HUES6 (cell line): ENCODE results near the gene DNAJB11.

Experiments used
- H3K27ac ChIP-seq: 2 replicates; pipeline ENCODE4 v1.7.0; 2013; ENCODE audit warnings: low read depth, mild to moderate bottlenecking, low read length, inconsistent platforms
- H3K27me3 ChIP-seq: 2 replicates; pipeline ENCODE4 v1.6.1; 2013; ENCODE audit warnings: low read length; ENCODE audit not compliant: control insufficient read depth, insufficient read depth
- H3K36me3 ChIP-seq: 2 replicates; pipeline ENCODE4 v1.6.1; 2013; ENCODE audit warnings: low read length; ENCODE audit not compliant: control insufficient read depth, insufficient read depth
- H3K4me1 ChIP-seq: 2 replicates; pipeline ENCODE4 v1.6.1; 2013; ENCODE audit warnings: low read length; ENCODE audit not compliant: control insufficient read depth, insufficient read depth
- H3K4me3 ChIP-seq: 2 replicates; pipeline ENCODE4 v1.5.1; 2013; ENCODE audit warnings: low read depth, low read length
- H3K9ac ChIP-seq: one replicate; pipeline ENCODE4 v1.6.1; 2013; ENCODE audit warnings: mild to moderate bottlenecking, low read length
- H3K9me3 ChIP-seq: 2 replicates; pipeline ENCODE4 v1.6.1; 2013; ENCODE audit warnings: low read depth, low read length; ENCODE audit not compliant: control insufficient read depth, insufficient read depth

Gene DNAJB11

DNA sequence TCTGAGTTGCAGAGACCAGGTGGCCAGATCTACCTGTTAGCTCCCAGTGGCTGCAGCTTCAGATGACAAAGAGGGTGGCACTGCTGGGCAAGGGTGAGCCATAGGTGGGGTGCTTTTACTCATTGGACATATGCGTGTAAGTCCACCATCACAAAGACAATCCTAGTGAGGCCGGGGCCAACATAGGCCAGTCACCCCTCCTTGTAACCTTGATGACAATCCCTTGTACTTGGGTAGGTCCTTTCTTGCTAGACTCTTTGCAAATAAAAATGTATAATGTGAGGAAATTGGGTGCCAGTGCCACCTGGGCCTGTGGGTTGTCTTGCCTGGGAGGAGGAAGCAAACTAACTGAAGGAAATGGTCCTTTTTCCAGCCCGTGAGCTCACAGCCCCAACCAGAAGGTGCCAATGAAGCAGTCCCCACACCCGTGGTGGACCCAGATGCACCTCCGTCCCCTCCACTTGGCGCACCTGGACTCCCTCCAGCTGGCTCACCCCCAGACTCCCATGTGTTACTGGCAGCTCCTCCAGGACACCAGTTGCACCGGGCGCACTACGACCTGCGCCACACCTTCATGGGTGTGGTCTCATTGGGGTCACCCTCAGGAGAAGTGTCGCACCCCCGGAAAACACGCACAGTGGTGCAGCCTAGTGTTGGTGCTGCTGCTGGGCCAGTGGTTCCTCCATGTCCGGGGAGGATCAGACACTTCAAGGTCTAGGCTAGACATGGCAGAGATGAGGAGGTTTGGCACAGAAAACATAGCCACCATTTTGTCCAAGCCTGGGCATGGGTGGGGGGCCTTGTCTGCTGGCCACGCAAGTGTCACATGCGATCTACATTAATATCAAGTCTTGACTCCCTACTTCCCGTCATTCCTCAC, 49.9 kb downstream of the DNAJB11 start:
- Histone ChIP-seq H3K27ac (no peak overlapping the region), H3K4me3 (no peak overlapping the region)

DNA sequence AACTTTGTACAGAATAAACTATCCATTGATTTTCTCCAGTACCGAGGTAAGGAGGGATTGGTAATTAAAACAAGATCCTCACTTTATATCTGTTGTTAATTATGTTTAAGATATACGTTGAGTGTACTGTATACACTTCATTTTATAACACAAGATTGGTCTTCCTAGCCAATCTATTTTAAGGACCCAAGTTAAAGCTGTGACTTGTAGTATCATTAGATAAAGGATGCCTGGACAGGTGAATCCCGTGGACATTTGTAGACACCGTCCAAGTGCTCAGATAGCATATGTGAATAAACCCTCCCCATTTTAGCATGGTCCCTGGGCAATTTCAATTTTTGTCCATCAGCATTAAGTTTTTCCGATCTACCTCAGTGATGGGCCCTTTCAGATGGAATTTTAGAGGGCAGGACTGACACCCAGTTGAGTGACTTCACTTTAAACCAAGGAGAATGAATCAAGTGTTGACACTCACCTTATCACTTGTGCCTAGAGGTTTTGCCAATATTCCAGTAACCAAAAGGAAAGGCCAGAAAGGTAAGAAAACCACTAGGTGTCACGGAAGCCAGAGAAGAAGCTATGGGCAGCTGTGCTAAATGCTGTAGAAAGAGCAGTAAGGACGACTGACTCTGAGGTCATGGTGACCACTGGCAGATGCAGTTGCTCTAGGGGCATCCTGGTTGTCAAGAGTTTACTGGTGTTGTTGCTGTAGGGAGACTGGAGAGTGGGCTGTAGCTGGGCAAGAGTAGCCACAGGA, 51.6 kb downstream of the DNAJB11 start:
- Histone ChIP-seq H3K9me3 (no peaks in the 10 kb centered on the region), H3K4me1 (peaks cover 6% of the 10 kb centered on the region), H3K27ac (no peak overlapping the region), H3K27me3 (peaks cover 16% of the 10 kb centered on the region), H3K4me3 (no peak overlapping the region), H3K36me3 (no peaks in the 10 kb centered on the region), H3K9ac (no peak overlapping the region)

More for the DNA sequence above, 49.9 kb downstream of the DNAJB11 start:
- Histone ChIP-seq H3K36me3 (no peaks in the 10 kb centered on the region), H3K4me1 (peaks cover 6% of the 10 kb centered on the region), H3K9ac (no peak overlapping the region), H3K27me3 (peaks cover 16% of the 10 kb centered on the region), H3K9me3 (no peaks in the 10 kb centered on the region)

GRCh38 chr3:186622651-186623310, 52.3 kb downstream of the DNAJB11 start:
- no peak overlapping the region for H3K9ac ChIP-seq
- H3K9me3 ChIP-seq = no peaks in the 10 kb centered on the region
- no peak overlapping the region for H3K27ac ChIP-seq
- H3K4me1 ChIP-seq = no peaks in the 10 kb centered on the region
- H3K4me3 ChIP-seq = no peak overlapping the region
- no peaks in the 10 kb centered on the region for H3K36me3 ChIP-seq
- H3K27me3 ChIP-seq = peaks cover 10% of the 10 kb centered on the region

DNA sequence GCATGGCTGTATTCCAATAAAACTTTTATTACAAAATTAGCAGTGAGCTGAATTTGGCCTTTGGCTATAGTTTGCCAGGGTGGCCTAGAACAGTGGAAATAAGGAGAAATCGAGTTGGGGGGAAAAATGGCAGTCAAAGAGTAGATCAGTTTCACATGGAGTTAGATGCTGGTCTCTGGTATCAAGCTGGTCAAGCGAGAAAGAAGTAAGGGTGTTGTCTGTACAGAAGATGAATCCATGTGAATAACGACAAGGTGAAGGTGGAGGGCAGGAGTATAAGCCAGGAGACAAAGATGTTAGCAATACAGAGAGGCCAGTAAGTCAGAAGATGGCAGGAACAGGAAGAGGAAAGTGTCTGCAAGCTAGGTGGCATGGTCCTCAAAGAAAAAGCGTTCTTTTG, 54.1 kb downstream of the DNAJB11 start:
- Histone ChIP-seq H3K27ac (no peak overlapping the region), H3K9me3 (no peaks in the 10 kb centered on the region), H3K36me3 (no peaks in the 10 kb centered on the region), H3K9ac (no peak overlapping the region), H3K4me1 (no peaks in the 10 kb centered on the region), H3K4me3 (no peak overlapping the region), H3K27me3 (no peaks in the 10 kb centered on the region)

- no peak overlapping the region for H3K4me3 ChIP-seq
- H3K4me1 ChIP-seq = no peaks in the 10 kb centered on the region; the same call in 1 of the 2 replicates
- no peak overlapping the region for H3K27ac ChIP-seq
- H3K36me3 ChIP-seq = no peaks in the 10 kb centered on the region
- H3K9me3 ChIP-seq = no peaks in the 10 kb centered on the region
- no peaks in the 10 kb centered on the region for H3K27me3 ChIP-seq
- no peak overlapping the region for H3K9ac ChIP-seq
Measured at GRCh38 chr3:186625600-186626042, 55.1 kb downstream of the DNAJB11 start.

GRCh38 chr3:186626254-186626847, 55.8 kb downstream of the DNAJB11 start:
- no peaks in the 10 kb centered on the region for H3K27me3 ChIP-seq
- H3K9ac ChIP-seq = no peak overlapping the region
- H3K36me3 ChIP-seq = no peaks in the 10 kb centered on the region
- H3K27ac ChIP-seq = no peak overlapping the region
- H3K4me3 ChIP-seq = no peak overlapping the region
- no peaks in the 10 kb centered on the region for H3K9me3 ChIP-seq
- H3K4me1 ChIP-seq = peaks cover 3% of the 10 kb centered on the region

DNA sequence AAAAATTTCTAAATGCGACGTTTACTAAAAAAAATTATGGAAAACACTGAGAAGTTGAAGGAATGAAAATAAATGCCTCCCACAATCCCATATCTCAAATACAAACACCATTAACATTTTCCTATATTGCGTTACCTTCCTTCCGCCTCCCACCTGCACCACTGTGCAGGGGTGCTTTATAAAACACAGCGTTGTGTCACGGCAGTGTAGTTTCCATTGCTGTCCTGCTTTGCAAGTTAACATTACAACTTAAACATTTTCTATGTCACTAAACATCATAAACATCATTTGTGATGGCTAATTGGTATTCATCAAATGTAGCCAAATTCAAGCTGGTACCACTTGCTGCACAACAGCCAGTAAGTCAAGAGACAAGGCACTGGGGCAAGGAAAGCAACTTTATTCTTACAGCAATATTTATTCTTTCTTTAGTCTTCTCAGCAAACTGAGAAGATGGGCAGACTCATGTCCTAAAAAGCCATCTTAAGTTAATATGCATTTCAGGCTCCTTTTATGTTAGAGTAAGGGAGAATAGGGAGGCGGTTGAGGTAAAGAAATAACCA, 57.4 kb downstream of the DNAJB11 start:
- Histone ChIP-seq H3K9me3 (no peaks in the 10 kb centered on the region), H3K36me3 (no peaks in the 10 kb centered on the region), H3K4me3 (no peak overlapping the region), H3K9ac (no peak overlapping the region), H3K27me3 (no peaks in the 10 kb centered on the region), H3K27ac (no peak overlapping the region), H3K4me1 (peaks cover 3% of the 10 kb centered on the region)

- H3K27ac ChIP-seq = no peak overlapping the region
- no peaks in the 10 kb centered on the region for H3K9me3 ChIP-seq
- no peaks in the 10 kb centered on the region for H3K36me3 ChIP-seq
- no peak overlapping the region for H3K9ac ChIP-seq
- peaks cover 3% of the 10 kb centered on the region for H3K4me1 ChIP-seq
- no peaks in the 10 kb centered on the region for H3K27me3 ChIP-seq
- H3K4me3 ChIP-seq = no peak overlapping the region
Measured at GRCh38 chr3:186628756-186629155, 58.2 kb downstream of the DNAJB11 start.

DNA sequence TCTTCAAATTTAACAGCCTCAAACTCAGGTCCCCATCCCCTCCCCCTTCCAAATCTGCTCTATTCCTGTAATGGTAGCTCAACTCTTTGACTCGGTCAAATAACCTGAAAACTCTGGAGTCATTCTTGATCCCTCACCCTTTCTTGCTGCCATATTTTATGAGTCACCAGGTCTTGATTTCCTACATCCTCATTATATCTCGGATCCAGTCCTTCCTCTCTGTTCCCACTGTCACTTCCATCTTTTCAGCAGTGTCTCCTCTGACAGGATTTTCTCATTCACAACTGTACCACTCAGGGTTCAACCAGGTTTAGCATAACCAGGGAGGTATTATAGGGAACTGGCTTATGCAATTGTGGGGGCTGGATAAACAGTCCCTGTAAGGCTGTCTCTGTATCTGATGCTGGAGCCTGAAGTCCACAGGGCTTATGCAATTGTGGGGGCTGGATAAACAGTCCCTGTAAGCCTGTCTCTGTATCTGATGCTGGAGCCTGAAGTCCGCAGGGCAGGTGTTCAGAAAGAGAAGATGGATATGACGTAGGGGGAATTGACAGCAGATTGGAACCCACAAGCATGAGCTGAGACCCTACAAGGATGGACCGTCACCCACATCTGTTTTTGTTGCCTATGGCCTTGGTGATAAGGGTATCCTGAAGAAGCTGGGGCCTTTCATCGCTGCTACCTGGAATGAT, 60.6 kb downstream of the DNAJB11 start:
- peaks cover 3% of the 10 kb centered on the region for H3K4me1 ChIP-seq
- no peaks in the 10 kb centered on the region for H3K9me3 ChIP-seq
- no peaks in the 10 kb centered on the region for H3K27me3 ChIP-seq
- no peak overlapping the region for H3K9ac ChIP-seq
- H3K4me3 ChIP-seq = no peak overlapping the region
- no peak overlapping the region for H3K27ac ChIP-seq
- no peaks in the 10 kb centered on the region for H3K36me3 ChIP-seq

DNA sequence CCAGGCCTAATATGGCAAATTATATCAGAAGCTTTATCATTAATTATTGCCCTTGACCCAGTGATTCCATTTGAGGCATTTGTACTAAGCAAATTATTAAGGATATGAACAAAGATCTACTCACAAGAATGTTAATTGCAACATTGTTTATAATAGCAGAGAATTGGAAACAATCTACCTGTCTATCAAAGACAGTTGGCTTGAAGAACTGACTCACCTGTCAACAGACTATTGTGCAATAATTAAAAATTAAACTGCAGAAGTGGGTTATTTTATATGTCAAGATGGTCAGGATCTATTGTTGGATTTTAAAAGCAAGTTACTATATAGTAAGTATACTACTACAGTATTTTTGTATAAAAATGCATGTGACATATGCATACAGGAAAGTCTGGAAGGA, 63.0 kb downstream of the DNAJB11 start:
- Histone ChIP-seq H3K4me3 (no peak overlapping the region), H3K9ac (no peak overlapping the region), H3K9me3 (no peaks in the 10 kb centered on the region), H3K27ac (no peak overlapping the region), H3K27me3 (no peaks in the 10 kb centered on the region), H3K36me3 (no peaks in the 10 kb centered on the region), H3K4me1 (peaks cover 3% of the 10 kb centered on the region)
